ENCODE results near the gene SHROOM4.

The SHROOM4 gene

DNA sequence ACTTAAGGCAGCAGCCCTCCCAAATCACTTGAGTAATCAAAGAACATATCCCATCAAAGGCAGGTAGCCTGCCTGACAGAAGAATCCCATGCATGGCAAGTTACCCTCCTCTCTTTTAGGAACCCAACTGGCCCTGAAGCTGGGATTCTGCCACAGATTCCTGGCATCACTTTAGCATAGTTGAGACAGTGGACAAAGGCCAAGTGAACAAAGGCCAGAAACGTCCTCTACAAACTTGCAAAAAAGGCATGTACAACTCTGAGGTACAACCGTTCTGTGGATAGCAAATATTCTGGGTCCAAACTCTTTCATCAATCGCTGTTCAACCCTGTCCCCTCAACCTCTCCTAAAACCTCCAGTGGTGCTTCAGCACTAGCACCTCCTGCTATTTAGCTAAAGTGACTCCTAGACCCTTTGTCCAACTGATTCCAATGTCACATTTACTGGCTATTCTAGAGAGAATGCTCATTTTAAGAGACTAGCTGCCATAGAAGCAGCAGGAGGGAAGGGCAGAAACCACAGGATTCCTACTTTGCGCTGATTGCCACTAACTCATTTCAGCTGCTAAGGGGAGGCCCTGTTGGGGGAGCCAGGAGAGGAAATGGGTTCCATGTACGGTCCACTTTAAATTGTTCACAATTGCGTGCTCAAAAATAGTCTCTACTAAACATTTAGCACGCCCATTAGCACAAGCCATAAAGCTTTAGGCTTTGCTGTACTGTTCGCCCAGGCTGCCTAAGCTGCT, 105.9 kb downstream of the SHROOM4 start:
- TF ChIP-seq FOXP2 (optimal IDR thresholded peaks at IDR 0.05; ENCODE audit: borderline replicate concordance, extremely low read depth, extremely low read length, insufficient read depth) = no peak
- TF ChIP-seq, protein P1, sequence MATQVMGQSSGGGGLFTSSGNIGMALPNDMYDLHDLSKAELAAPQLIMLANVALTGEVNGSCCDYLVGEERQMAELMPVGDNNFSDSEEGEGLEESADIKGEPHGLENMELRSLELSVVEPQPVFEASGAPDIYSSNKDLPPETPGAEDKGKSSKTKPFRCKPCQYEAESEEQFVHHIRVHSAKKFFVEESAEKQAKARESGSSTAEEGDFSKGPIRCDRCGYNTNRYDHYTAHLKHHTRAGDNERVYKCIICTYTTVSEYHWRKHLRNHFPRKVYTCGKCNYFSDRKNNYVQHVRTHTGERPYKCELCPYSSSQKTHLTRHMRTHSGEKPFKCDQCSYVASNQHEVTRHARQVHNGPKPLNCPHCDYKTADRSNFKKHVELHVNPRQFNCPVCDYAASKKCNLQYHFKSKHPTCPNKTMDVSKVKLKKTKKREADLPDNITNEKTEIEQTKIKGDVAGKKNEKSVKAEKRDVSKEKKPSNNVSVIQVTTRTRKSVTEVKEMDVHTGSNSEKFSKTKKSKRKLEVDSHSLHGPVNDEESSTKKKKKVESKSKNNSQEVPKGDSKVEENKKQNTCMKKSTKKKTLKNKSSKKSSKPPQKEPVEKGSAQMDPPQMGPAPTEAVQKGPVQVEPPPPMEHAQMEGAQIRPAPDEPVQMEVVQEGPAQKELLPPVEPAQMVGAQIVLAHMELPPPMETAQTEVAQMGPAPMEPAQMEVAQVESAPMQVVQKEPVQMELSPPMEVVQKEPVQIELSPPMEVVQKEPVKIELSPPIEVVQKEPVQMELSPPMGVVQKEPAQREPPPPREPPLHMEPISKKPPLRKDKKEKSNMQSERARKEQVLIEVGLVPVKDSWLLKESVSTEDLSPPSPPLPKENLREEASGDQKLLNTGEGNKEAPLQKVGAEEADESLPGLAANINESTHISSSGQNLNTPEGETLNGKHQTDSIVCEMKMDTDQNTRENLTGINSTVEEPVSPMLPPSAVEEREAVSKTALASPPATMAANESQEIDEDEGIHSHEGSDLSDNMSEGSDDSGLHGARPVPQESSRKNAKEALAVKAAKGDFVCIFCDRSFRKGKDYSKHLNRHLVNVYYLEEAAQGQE (IDR thresholded peaks at IDR 0.05; ENCODE audit: insufficient read depth in 1 of 2, low read depth in 2 of 2, low read length in 2 of 2) = no peak
- TF ChIP-seq TAF1 (IDR thresholded peaks at IDR 0.05; ENCODE audit: borderline replicate concordance, insufficient read depth, low read length) = no peak
- TF ChIP-seq SIN3A (IDR thresholded peaks at IDR 0.05; ENCODE audit: borderline replicate concordance, insufficient read depth, low read length) = no peak
- TF ChIP-seq POLR2AphosphoS5 (IDR thresholded peaks at IDR 0.05; ENCODE audit: low read depth, low read length) = no peak

DNA sequence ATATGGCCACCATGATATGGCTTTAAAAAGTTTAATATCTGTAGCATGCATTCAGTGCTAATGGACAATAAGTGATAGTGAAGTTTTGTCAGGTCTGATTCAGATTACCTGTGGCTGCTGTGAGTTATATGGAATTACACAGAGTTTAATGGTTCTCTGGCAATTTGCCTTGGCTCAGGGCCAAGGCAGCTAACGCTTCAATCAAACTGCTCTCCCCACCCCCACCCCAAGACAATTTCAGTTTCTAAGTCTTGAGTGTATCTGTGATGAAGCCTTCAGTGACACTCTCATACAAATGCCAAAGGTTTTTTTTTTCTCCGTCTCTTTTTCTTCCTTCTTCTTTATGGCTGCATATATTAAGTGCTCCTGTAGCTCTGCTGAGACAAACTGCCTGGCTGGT, 106.6 kb downstream of the SHROOM4 start:
- TF ChIP-seq POLR2AphosphoS5 (IDR thresholded peaks at IDR 0.05; ENCODE audit: low read depth, low read length) = no peak
- no peak for TF ChIP-seq SIN3A (IDR thresholded peaks at IDR 0.05; ENCODE audit: borderline replicate concordance, insufficient read depth, low read length)
- TF ChIP-seq, protein P1 (IDR thresholded peaks at IDR 0.05; ENCODE audit: insufficient read depth in 1 of 2, low read depth in 2 of 2, low read length in 2 of 2) = no peak
- TF ChIP-seq FOXP2 (optimal IDR thresholded peaks at IDR 0.05; ENCODE audit: borderline replicate concordance, extremely low read depth, extremely low read length, insufficient read depth) = no peak
- TF ChIP-seq TAF1 (IDR thresholded peaks at IDR 0.05; ENCODE audit: borderline replicate concordance, insufficient read depth, low read length) = no peak

DNA sequence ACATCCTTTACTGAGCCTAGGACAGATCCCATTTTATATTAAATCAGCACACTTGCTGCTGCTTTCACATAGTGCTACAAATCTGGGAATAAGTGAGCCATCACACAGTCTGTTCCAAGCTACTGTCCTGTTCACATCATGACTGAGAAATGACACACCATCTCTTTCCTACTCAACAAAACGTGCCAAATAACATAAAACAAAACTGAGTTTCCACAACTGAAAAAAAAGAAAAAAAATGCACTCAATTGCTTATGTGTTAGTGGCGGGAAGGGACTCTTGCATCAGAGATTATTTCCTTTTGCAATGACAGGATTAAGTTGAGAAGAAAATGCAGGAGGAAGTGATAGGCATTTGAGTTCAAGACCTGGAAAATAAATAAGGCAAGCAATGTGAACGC, 109.0 kb downstream of the SHROOM4 start:
- TF ChIP-seq TAF1 (IDR thresholded peaks at IDR 0.05; ENCODE audit: borderline replicate concordance, insufficient read depth, low read length) (no peak), POLR2AphosphoS5 (IDR thresholded peaks at IDR 0.05; ENCODE audit: low read depth, low read length) (no peak), SIN3A (IDR thresholded peaks at IDR 0.05; ENCODE audit: borderline replicate concordance, insufficient read depth, low read length) (no peak), FOXP2 (optimal IDR thresholded peaks at IDR 0.05; ENCODE audit: borderline replicate concordance, extremely low read depth, extremely low read length, insufficient read depth) (no peak)
- TF ChIP-seq, protein P1 (IDR thresholded peaks at IDR 0.05; ENCODE audit: insufficient read depth in 1 of 2, low read depth in 2 of 2, low read length in 2 of 2) = no peak

DNA sequence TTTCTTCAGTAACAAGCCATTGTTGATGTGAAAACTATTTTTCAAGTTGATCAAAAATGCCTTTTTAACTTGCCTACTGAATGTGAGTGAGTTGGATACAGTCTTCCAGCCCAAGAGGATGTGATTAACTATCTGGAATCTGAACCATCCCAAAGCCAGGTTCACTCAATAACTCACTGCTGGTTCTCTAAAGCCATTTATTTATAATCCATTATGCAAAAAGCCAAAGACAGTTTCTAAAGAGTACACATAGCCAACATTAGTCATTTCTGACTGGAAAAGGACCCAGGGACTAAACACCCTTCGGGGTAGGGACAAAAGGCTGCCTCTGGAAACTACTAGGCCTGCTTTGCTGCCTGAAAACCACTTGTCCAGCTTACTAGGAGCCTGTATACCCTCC, 109.6 kb downstream of the SHROOM4 start:
- TF ChIP-seq POLR2AphosphoS5 (IDR thresholded peaks at IDR 0.05; ENCODE audit: low read depth, low read length) (no peak), TAF1 (IDR thresholded peaks at IDR 0.05; ENCODE audit: borderline replicate concordance, insufficient read depth, low read length) (no peak), SIN3A (IDR thresholded peaks at IDR 0.05; ENCODE audit: borderline replicate concordance, insufficient read depth, low read length) (no peak), FOXP2 (optimal IDR thresholded peaks at IDR 0.05; ENCODE audit: borderline replicate concordance, extremely low read depth, extremely low read length, insufficient read depth) (no peak)
- TF ChIP-seq, protein P1 (IDR thresholded peaks at IDR 0.05; ENCODE audit: insufficient read depth in 1 of 2, low read depth in 2 of 2, low read length in 2 of 2) = no peak
